ENCODE measurements around the gene CCM2L.
A peak's percentile ranks its signal among the peaks of the same experiment; 100 is the strongest.

Gene CCM2L

DNA sequence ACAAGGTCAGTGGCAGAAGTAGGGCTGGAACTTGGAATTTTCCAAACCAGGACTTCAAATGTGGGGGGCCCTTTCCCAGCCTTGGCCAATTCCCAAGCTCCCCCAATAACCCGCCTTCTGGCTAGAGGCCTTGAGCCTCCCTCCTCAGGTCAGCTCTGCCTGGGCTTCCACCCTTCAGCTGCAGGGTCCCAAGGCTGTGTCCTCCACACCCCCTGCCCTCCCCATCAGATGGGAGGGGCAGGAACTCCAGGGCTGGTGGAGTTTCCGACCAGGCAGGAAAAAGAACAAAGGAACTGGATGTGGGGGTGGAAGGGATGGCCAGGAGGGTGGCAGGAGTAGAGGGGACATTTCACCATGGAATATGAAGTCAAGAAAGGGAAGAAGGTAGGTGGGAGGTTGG, at the start of gene CCM2L:
CCM2L (plus strand) TSS at position 338 of the 400 bp plus-strand sequence; CDS start at position 355, 17 bp downstream.
- Histone ChIP-seq H3K9me3 (replicated peaks in 1 of 11) (no peaks in the 10 kb centered on the region), H3K4me1 (peaks cover 11 to 18% (median 14%) of the 10 kb centered on the region in 10 experiments), H3K4me2 (no peak within 1 kb of the TSS), H3K27ac (no peak within 1 kb of the TSS), H3K27me3 (no peaks in the 10 kb centered on the region), H3K36me3 (no peaks in the 10 kb centered on the region), H4K20me1 (no peaks in the 10 kb centered on the region; a peak in 1 of 22 replicates), H3K9ac (no peak within 1 kb of the TSS), H3K4me3 (no peak within 1 kb of the TSS)
- TF ChIP-seq Cebpa-rat (IDR thresholded peaks at IDR 0.05) = no peak

DNA sequence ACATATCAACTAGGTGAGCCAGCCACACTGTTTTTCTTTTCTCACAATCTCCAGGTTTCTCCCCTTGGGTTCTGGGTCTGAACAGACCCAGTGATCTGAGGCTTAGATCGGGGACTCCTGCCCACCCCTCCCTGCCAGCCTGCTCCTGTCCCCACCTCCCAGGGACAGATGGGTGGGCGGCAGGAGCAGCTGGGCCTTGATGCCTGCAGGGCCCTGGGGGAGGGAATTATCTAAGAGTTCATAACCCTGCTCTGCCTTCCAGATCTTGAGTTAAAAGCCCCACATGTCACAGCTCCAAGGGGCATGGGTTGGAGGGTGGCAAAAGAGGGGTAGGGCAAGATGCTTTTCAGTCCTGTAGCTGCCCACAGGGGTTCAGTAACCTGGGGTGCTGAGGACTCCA, 47.5 kb upstream of the CCM2L start:
- Histone ChIP-seq H3K9ac (no peak overlapping the region), H3K4me1 (peaks cover 0 to 10% (median 4%) of the 10 kb centered on the region in 10 experiments; a peak in 10 of 20 replicates), H3K27ac (no peak overlapping the region), H4K20me1 (peaks cover 0 to 10% (median 0%) of the 10 kb centered on the region in 11 experiments; a peak in 2 of 22 replicates), H3K4me2 (no peak overlapping the region), H3K4me3 (no peak overlapping the region), H3K36me3 (no peaks in the 10 kb centered on the region), H3K27me3 (peaks cover 11 to 28% (median 18%) of the 10 kb centered on the region in 11 experiments; a peak in 21 of 22 replicates), H3K9me3 (replicated peaks in 1 of 11) (no peaks in the 10 kb centered on the region)
- no peak for TF ChIP-seq Cebpa-rat (IDR thresholded peaks at IDR 0.05)

DNA sequence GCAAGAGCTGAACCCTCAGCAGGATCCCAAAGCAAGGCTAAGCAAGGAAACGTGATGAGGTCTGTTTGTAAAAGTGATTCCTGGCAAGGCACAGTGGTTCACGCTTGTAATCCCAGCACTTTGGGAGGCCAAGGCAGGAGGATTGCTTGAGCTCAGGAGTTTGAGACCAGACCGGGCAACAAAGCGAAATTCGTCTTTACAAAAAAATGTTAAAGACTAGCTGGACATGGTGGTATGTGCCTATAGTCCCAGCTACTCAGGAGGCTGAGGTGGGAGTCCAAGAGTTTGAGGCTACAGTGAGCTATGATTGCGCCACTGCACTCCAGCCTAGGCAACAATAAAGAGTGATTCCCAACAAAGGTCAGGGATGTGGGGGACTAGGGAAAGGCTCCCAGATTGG, 46.3 kb upstream of the CCM2L start:
- Histone ChIP-seq H3K36me3 (no peaks in the 10 kb centered on the region), H3K4me3 (no peak overlapping the region), H3K9me3 (replicated peaks in 1 of 11) (no peaks in the 10 kb centered on the region), H3K27me3 (peaks cover 16 to 35% (median 25%) of the 10 kb centered on the region in 11 experiments), H3K9ac (no peak overlapping the region), H3K27ac (no peak overlapping the region), H3K4me1 (peaks cover 5 to 20% (median 12%) of the 10 kb centered on the region in 10 experiments; a peak in 17 of 20 replicates), H3K4me2 (no peak overlapping the region), H4K20me1 (peaks cover 0 to 14% (median 0%) of the 10 kb centered on the region in 11 experiments; a peak in 6 of 22 replicates)
- TF ChIP-seq Cebpa-rat (IDR thresholded peaks at IDR 0.05) = 0 out of 22 replicates have a peak, but pooled peaks of 1 of the 11 experiments have one; percentile 9

DNA sequence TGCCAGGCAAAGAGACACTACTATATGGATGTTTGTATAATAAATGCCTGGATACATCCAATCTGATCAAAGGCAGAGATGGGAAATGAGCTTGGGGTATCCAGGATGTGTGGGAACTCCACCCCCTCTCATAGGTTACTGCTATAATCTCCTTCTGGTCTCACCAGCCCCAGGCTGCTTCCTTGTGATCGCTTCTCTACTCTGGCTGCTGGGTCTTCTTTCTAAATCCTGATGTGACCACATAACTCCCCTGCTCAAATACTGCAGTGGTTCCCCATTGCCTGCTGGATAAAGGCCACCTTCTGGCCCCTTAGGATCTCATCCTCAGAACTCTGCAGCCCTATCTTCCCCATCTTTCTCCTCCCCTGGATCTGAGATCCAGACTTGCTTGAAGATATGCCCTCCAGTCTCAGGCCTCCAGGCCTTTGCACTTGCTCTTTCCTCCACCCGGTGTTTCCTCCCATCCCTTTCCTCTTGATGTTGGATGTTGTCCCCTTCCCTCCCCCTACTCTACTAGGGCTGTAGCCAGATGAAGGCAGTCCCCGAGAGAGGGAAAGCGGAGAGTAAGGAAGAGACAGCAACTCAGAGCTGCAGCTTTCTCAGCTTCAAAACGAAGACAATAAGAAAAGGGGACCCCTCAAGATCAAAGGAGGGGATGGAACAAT, 43.1 kb upstream of the CCM2L start:
- peaks cover 16 to 47% (median 39%) of the 10 kb centered on the region in 10 experiments for H3K4me1 ChIP-seq
- H3K36me3 ChIP-seq = no peaks in the 10 kb centered on the region
- TF ChIP-seq Cebpa-rat (IDR thresholded peaks at IDR 0.05) = no peak
- no peaks in the 10 kb centered on the region for H3K9me3 ChIP-seq (replicated peaks in 1 of 11)
- H3K9ac ChIP-seq = no peak overlapping the region
- no peak overlapping the region for H3K27ac ChIP-seq
- peak overlapping the region in 7 of 11 experiments; percentile 17 to 97 (median 34); a peak in 9 of 22 replicates for H3K4me2 ChIP-seq
- peak overlapping the region in 1 of 10 experiments; percentile 76; a peak in 2 of 20 replicates for H3K4me3 ChIP-seq
- H4K20me1 ChIP-seq = peaks cover 0 to 18% (median 0%) of the 10 kb centered on the region in 11 experiments; a peak in 6 of 22 replicates
- H3K27me3 ChIP-seq = peaks cover 16 to 37% (median 27%) of the 10 kb centered on the region in 11 experiments

DNA sequence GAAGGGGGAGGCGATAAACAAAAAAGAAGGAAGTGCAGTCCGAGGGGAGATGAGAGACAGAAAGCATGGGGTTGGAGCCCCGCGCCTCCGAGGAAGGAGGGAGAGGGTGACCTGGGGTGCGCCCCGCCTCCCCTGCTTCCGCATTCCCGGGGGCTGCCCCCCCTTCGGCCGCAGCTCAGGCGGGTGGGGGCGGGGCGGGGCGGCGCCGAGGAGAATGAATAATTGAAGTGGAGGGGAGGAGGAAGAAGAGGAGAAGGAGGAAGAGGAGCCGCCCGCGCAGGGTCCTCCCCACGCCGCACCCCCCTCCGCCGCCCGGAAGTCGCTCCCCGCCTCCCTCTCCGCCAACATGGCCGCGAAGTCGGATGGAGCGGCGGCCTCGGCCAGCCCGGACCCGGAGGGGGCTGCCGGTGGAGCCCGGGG, 42.4 kb upstream of the CCM2L start, which contains the start of gene XKR7:
XKR7 (plus strand) TSS at position 322 of the 420 bp plus-strand sequence; CDS start at position 347, 25 bp downstream.
- H3K4me2 ChIP-seq = peak within 1 kb of the TSS; percentile 92 to 100 (median 98)
- H3K36me3 ChIP-seq = no peaks in the 10 kb centered on the region
- peaks cover 0 to 18% (median 0%) of the 10 kb centered on the region in 11 experiments; a peak in 6 of 22 replicates for H4K20me1 ChIP-seq
- 0 out of 22 replicates have a peak within 1 kb of the TSS, but pooled peaks of 1 of the 11 experiments have one; percentile 14 for H3K9ac ChIP-seq
- no peak for TF ChIP-seq Cebpa-rat (IDR thresholded peaks at IDR 0.05)
- no peaks in the 10 kb centered on the region for H3K9me3 ChIP-seq (replicated peaks in 1 of 11)
- H3K4me3 ChIP-seq = peak within 1 kb of the TSS; percentile 58 to 76 (median 65)
- no peak within 1 kb of the TSS for H3K27ac ChIP-seq
- peaks cover 16 to 37% (median 27%) of the 10 kb centered on the region in 11 experiments for H3K27me3 ChIP-seq
- H3K4me1 ChIP-seq = peaks cover 19 to 54% (median 46%) of the 10 kb centered on the region in 10 experiments

DNA sequence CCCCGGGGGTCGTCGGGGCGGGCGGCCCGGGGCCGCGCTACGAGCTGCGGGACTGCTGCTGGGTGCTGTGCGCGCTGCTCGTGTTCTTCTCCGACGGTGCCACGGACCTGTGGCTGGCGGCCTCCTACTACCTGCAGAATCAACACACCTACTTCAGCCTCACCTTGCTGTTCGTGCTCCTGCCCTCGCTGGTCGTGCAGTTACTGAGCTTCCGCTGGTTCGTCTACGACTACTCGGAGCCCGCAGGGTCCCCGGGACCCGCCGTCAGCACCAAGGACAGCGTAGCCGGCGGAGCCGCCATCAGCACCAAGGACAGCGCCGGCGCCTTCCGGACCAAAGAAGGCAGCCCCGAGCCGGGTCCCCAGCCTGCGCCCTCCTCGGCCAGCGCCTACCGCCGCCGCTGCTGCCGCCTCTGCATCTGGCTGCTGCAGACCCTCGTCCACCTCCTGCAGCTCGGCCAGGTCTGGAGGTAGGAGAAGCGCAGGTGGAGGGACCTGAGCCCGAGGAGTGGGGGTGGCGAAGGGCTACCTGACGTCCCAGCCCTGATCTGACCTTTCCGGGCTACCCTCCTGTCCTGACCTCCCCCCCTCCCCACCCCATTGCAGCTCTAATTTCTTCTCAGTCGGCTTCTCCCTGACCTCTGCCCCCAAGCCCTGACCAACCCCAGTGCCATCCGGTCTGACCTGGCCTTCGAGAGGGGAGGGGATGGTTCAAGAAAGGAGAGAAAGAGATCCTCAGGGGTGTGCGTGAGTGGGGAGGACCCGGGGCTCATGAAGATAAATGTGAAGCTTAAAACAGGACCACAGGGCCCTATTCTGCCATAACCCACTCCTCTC, 41.7 kb upstream of the CCM2L start:
- H3K36me3 ChIP-seq = no peaks in the 10 kb centered on the region
- H3K4me2 ChIP-seq = peak overlapping the region; percentile 92 to 100 (median 98)
- H4K20me1 ChIP-seq = peaks cover 0 to 20% (median 0%) of the 10 kb centered on the region in 11 experiments; a peak in 6 of 22 replicates
- 0 out of 22 replicates have a peak overlapping the region, but pooled peaks of 1 of the 11 experiments have one; percentile 14 for H3K9ac ChIP-seq
- H3K4me3 ChIP-seq = peak overlapping the region; percentile 58 to 76 (median 65)
- H3K27me3 ChIP-seq = peaks cover 16 to 37% (median 27%) of the 10 kb centered on the region in 11 experiments
- H3K4me1 ChIP-seq = peaks cover 19 to 60% (median 53%) of the 10 kb centered on the region in 10 experiments
- no peak for TF ChIP-seq Cebpa-rat (IDR thresholded peaks at IDR 0.05)
- H3K27ac ChIP-seq = no peak overlapping the region
- H3K9me3 ChIP-seq (replicated peaks in 1 of 11) = no peaks in the 10 kb centered on the region

DNA sequence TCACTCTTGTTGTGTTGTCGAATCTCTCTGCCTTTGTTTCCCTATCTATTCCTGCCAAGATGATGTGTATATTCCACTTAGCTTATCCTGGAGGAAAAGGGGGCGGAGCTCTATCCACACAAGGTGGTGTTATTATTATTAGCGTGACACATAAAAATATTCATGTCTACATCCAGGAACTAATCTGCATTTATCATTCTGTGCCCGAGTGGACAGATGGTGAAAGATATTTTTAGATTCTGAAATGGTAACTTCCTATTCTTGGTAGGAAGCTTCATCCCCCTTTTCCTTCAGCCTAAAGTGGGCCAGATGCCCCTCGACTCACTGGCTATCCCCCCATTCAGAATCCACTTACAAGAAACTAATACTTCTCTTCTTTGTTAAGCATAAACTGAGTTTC, 40.2 kb upstream of the CCM2L start:
- no peak overlapping the region for H3K27ac ChIP-seq
- H3K4me2 ChIP-seq = peak overlapping the region in 10 of 11 experiments; percentile 13 to 99 (median 66); a peak in 16 of 22 replicates
- H3K36me3 ChIP-seq = no peaks in the 10 kb centered on the region
- peaks cover 0 to 21% (median 0%) of the 10 kb centered on the region in 11 experiments; a peak in 7 of 22 replicates for H4K20me1 ChIP-seq
- H3K9ac ChIP-seq = no peak overlapping the region
- peaks cover 23 to 75% (median 67%) of the 10 kb centered on the region in 10 experiments for H3K4me1 ChIP-seq
- peaks cover 16 to 34% (median 27%) of the 10 kb centered on the region in 11 experiments for H3K27me3 ChIP-seq
- no peaks in the 10 kb centered on the region for H3K9me3 ChIP-seq (replicated peaks in 1 of 11)
- TF ChIP-seq Cebpa-rat (IDR thresholded peaks at IDR 0.05) = no peak
- no peak overlapping the region for H3K4me3 ChIP-seq

DNA sequence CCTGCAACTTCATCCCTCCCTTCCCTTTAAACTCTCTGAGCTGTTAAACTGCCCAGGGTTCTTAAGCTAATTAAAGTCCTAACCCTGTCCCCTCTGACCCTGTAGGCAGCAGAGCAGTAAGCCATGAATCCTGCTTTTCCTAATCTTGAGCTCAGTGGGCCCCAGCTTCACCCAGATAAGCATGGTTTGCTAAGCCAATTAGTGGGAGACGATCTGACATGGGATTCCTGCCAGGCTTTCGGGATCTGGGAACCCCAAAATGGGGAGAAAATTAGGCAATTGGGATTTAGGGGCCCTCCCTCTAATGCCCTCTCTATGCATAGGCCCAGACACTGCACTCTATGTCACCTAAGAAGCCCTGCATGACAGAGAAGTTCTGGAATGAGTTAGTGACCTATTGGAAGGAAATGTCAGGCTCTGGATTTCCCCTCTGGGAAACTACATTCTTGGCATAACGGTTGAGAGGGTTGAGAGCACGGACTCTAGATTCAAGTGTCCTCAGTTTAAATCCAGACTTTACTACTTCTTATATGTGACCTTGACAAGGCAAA, 37.7 kb upstream of the CCM2L start:
- no peaks in the 10 kb centered on the region for H3K9me3 ChIP-seq (replicated peaks in 1 of 11)
- H3K4me2 ChIP-seq = peak overlapping the region; percentile 10 to 99 (median 85); a peak in 19 of 22 replicates
- H3K4me3 ChIP-seq = peak overlapping the region in 3 of 10 experiments; percentile 24 to 36 (median 31); a peak in 3 of 20 replicates
- H3K9ac ChIP-seq = peak overlapping the region in 5 of 11 experiments; percentile 16 to 40 (median 18); a peak in 6 of 22 replicates
- no peaks in the 10 kb centered on the region for H3K36me3 ChIP-seq
- peaks cover 27 to 98% (median 86%) of the 10 kb centered on the region in 10 experiments for H3K4me1 ChIP-seq
- H4K20me1 ChIP-seq = peaks cover 0 to 21% (median 0%) of the 10 kb centered on the region in 11 experiments; a peak in 7 of 22 replicates
- peak overlapping the region in 1 of 11 experiments; percentile 5; a peak in 1 of 22 replicates for H3K27ac ChIP-seq
- H3K27me3 ChIP-seq = peaks cover 3 to 15% (median 10%) of the 10 kb centered on the region in 11 experiments; a peak in 20 of 22 replicates
- no peak for TF ChIP-seq Cebpa-rat (IDR thresholded peaks at IDR 0.05)

All from BLaER1 treated with 17β-estradiol and CSF1 and Interleukin-3, amounts not matched to agents 10 nM and 100 nM (cell line).